Endothelial cell of umbilical vein (primary cell): ENCODE data around the gene YIPF1. TPM values are rescaled to one million over a fixed set of nuclear protein-coding genes. Genes with fewer than 3 reads are reported as not detected.

ENCODE experiments used
- BruUV-seq: library from RNA; stranded (reverse); fragments of 400-500 nt; replicated peaks from 2 replicates; lab custom pipeline; 2021; lab: Mats Ljungman, UMichigan
- CTCF ChIA-PET: fragments of 300-600, 350-600 bp; sonication (Branson Sonifier 250); formaldehyde crosslinking; loops from one replicate; lab custom pipeline; 2021; ENCODE audit warnings: antibody characterized with exemption, inconsistent platforms; lab: Charles Lee
- POLR2A ChIA-PET: fragments of 300-600, 350-600 bp; sonication (Branson Sonifier 250); formaldehyde crosslinking; loops from one replicate; lab custom pipeline; 2021; ENCODE audit warnings: antibody characterized with exemption, inconsistent platforms; lab: Charles Lee
- DNase-seq: peaks from one replicate; pipeline ENCODE4 v3.0.0-alpha.2; 2011; ENCODE audit warnings: low read depth, low spot score
- FAIRE-seq: peaks from 2 replicates; lab custom pipeline; 2011; peaks lifted over from hg19 to GRCh38; lab: Jason Lieb, UNC
- H2AFZ ChIP-seq: 2 replicates; pipeline ENCODE4 v1.6.0; 2012; ENCODE audit warnings: low read depth, low read length, control low read depth, inconsistent platforms
- H3K27ac ChIP-seq: 2 replicates; pipeline ENCODE4 v1.5.1; 2011; ENCODE audit warnings: low read depth, mild to moderate bottlenecking, control low read depth, low read length, moderate library complexity; ENCODE audit not compliant: insufficient read depth
- H3K27me3 ChIP-seq, 2 experiments: 2 replicates each; pipeline versions ENCODE4 v1.6.0 to v1.6.1; 2011; ENCODE audit warnings: low read length in 2 of 2, mixed read lengths in 1 of 2; ENCODE audit not compliant: control insufficient read depth in 2 of 2, insufficient read depth in 2 of 2
- H3K36me3 ChIP-seq, 2 experiments: 2 replicates in 1 of 2; 3 replicates in 1 of 2; pipeline ENCODE4 v1.5.1; 2011; ENCODE audit warnings: low read length in 2 of 2, mild to moderate bottlenecking in 1 of 2, moderate library complexity in 1 of 2; ENCODE audit not compliant: control insufficient read depth in 2 of 2, insufficient read depth in 2 of 2; ENCODE audit errors: extremely low read depth in 1 of 2
- H3K4me1 ChIP-seq: 3 replicates; pipeline ENCODE4 v1.5.1; 2011; ENCODE audit warnings: mild to moderate bottlenecking, low read length; ENCODE audit not compliant: control insufficient read depth, insufficient read depth; ENCODE audit errors: extremely low read depth
- H3K4me2 ChIP-seq: 2 replicates; pipeline ENCODE4 v1.6.1; 2011; ENCODE audit warnings: low read length, control low read depth, mixed read lengths; ENCODE audit not compliant: insufficient read depth
- H3K4me3 ChIP-seq, 3 experiments: fragments of 200-600 bp in 1 of 3; sonication (generic), shearing (Covaris generic) in 1 of 3; replicated peaks in 1 of 3; 2 replicates each; pipeline ENCODE4 v1.5.1; 2011 to 2016; ENCODE audit warnings: control low read depth in 3 of 3, low read length in 3 of 3, mild to moderate bottlenecking in 2 of 3, inconsistent platforms in 1 of 3, low read depth in 1 of 3, moderate library complexity in 1 of 3; ENCODE audit not compliant: insufficient read depth in 1 of 3
- H3K79me2 ChIP-seq: 2 replicates; pipeline ENCODE4 v1.6.0; 2012; ENCODE audit warnings: low read length, inconsistent platforms; ENCODE audit not compliant: control insufficient read depth, insufficient read depth
- H3K9ac ChIP-seq: replicated peaks from 2 replicates; pipeline ENCODE3; 2011; ENCODE audit warnings: low read length, control low read depth; ENCODE audit not compliant: insufficient read depth; ENCODE audit errors: extremely low read depth
- H3K9me1 ChIP-seq: replicated peaks from 3 replicates; pipeline ENCODE4 v1.6.0; 2011; ENCODE audit warnings: mild to moderate bottlenecking, low read length; ENCODE audit not compliant: control insufficient read depth, insufficient read depth; ENCODE audit errors: extremely low read depth
- H3K9me3 ChIP-seq: replicated peaks from 2 replicates; pipeline ENCODE4 v1.5.1; 2012; ENCODE audit warnings: low read length, inconsistent platforms; ENCODE audit not compliant: control insufficient read depth, insufficient read depth
- H4K20me1 ChIP-seq: replicated peaks from 2 replicates; pipeline ENCODE3; 2011; ENCODE audit warnings: mild to moderate bottlenecking, low read length; ENCODE audit not compliant: control insufficient read depth, insufficient read depth; ENCODE audit errors: extremely low read depth
- CTCF ChIP-seq, 2 donors: IDR thresholded peaks; 1 replicate in 1 of 2; 2 replicates in 1 of 2; pipeline ENCODE4 v1.5.1; 2011; ENCODE audit warnings: low read length in 2 of 2, mild to moderate bottlenecking in 2 of 2, moderate library complexity in 2 of 2, control low read depth in 1 of 2, inconsistent platforms in 1 of 2, low read depth in 1 of 2; ENCODE audit not compliant: insufficient read depth in 1 of 2; ENCODE audit errors: extremely low read depth in 1 of 2
- EZH2 ChIP-seq: IDR thresholded peaks from 2 replicates; pipeline ENCODE4 v1.6.1; 2012; ENCODE audit warnings: borderline replicate concordance, low read depth, mild to moderate bottlenecking, moderate library complexity, low read length, inconsistent platforms; ENCODE audit not compliant: severe bottlenecking
- FOS ChIP-seq: IDR thresholded peaks from 2 replicates; pipeline ENCODE4 v1.6.1; 2011; ENCODE audit warnings: mild to moderate bottlenecking, low read length, moderate library complexity, borderline replicate concordance; ENCODE audit not compliant: insufficient read depth
- GATA2 ChIP-seq: IDR thresholded peaks from 2 replicates; pipeline ENCODE4 v1.7.0; 2011; ENCODE audit warnings: low read depth, mild to moderate bottlenecking, moderate library complexity, mixed read lengths, low read length; ENCODE audit not compliant: insufficient read length, insufficient read depth
- JUN ChIP-seq: IDR thresholded peaks from 2 replicates; pipeline ENCODE4 v1.6.1; 2011; ENCODE audit warnings: borderline replicate concordance, low read depth; ENCODE audit not compliant: insufficient read length, insufficient read depth
- MAX ChIP-seq: IDR thresholded peaks from 2 replicates; pipeline ENCODE4 v1.6.1; 2011; ENCODE audit not compliant: insufficient read depth, insufficient read length
- MYC ChIP-seq: IDR thresholded peaks from one replicate; pipeline ENCODE4 v1.6.1; 2011; ENCODE audit warnings: mild to moderate bottlenecking, low read depth, low read length
- POLR2A ChIP-seq: IDR thresholded peaks from 2 replicates; pipeline ENCODE4 v1.6.1; 2012; ENCODE audit warnings: low read depth, mild to moderate bottlenecking, control low read depth, low read length
- POLR2AphosphoS5 ChIP-seq: IDR thresholded peaks from 2 replicates; pipeline ENCODE4 v1.6.1; 2012; ENCODE audit warnings: low read depth, mild to moderate bottlenecking, control low read depth, low read length, moderate library complexity; ENCODE audit not compliant: insufficient read depth
- dilution Hi-C: fragments of 300-500 bp; cut with MboI; formaldehyde crosslinking; loops from one replicate; pipeline ENCODE4 v1.15.0; 2019; ENCODE audit warnings: low sequenced_read_pairs; ENCODE audit not compliant: extremely low pct_ligation_motif_present
- intact Hi-C: fragments of 100-400 bp; cut with micrococcal nuclease; formaldehyde crosslinking; loops from one replicate; pipeline ENCODE4 v1.10.0; 2022
- polyA plus RNA-seq, 4 experiments: library from polyadenylated mRNA; depleted of rRNA in 3 of 4; stranded (reverse) in 3 of 4; unstranded in 1 of 4; fragments of >200 nt; gene quantifications; 2 replicates each; pipeline versions ENCODE4 v1.2.1 to v1.2.3, GENCODE V29; 2011 to 2012; ENCODE audit warnings: missing spikeins in 1 of 4
- total RNA-seq: library from RNA; stranded (reverse); gene quantifications from 2 replicates; pipeline ENCODE4 v1.2.3, GENCODE V29; 2021

Gene YIPF1
- total and polyA plus RNA-seq, 2 donors (not counting 3 experiments of a cell fraction or from before 2014, with no cell fraction given) = 14.8 to 26.2 TPM

- ChIA-PET CTCF (interaction anchor here (1.5 kb wide), 1 partner anchor 38 kb away, joined by 4 read pairs; no protein-coding TSS in a partner anchor), POLR2A (no interaction called here)
- dilution Hi-C loops = no loop called here
- no peaks in the 10 kb centered on the region for H3K27me3 ChIP-seq
- DNase-seq (no peak), FAIRE-seq (no peak)
- H3K79me2 ChIP-seq = peaks cover 11% of the 10 kb centered on the region
- no peak overlapping the region for H3K4me2 ChIP-seq
- H3K9me1 ChIP-seq = no peaks in the 10 kb centered on the region
- H3K9me3 ChIP-seq = no peaks in the 10 kb centered on the region
- no peak overlapping the region for H3K4me3 ChIP-seq
- no peak overlapping the region for H2AFZ ChIP-seq
- intact Hi-C loops = loop anchor here (5.0 kb wide), 1 partner anchor 323 kb away; no protein-coding TSS in a partner anchor
- H4K20me1 ChIP-seq = no peaks in the 10 kb centered on the region
- no TSS peak for BruUV-seq
- TF ChIP-seq GATA2 (no peak), EZH2 (no peak), FOS (no peak), MYC (no peak), POLR2A (no peak), JUN (no peak), POLR2AphosphoS5 (no peak), MAX (no peak), CTCF (IDR thresholded peaks at IDR 0.05; ENCODE audit: extremely low read depth in 1 of 2, insufficient read depth in 1 of 2, low read depth in 1 of 2, low read length in 2 of 2) (no peak)
- H3K4me1 ChIP-seq = no peaks in the 10 kb centered on the region
- no peak overlapping the region for H3K9ac ChIP-seq
- H3K27ac ChIP-seq = no peak overlapping the region
- peaks cover 0 to 9% of the 10 kb centered on the region in 2 experiments for H3K36me3 ChIP-seq
Measured at GRCh38 chr1:53810007-53810406, 79.6 kb downstream of the YIPF1 start.
